Measurements from ENCODE around the gene EGR1.

DNA sequence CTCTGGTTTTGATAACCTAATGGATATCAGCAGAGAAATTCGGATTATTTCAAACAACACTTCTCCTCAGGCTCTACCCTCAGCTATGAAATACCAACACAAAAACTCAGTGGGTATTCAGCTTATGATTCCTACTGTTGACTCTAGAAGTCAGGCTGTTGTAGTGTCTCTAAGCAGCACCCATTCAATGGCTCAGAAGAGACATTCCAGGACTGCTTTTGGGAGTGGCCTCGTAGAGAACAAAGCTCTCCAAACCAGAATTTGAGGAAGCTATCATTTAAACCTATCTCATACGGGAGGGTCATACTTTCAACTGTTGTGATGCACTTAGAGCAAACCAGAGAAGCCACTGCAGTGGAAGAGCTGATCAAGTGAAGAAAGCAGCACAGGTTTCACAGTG lies 43.7 kb downstream of the EGR1 start:
- TF ChIP-seq, protein P1, sequence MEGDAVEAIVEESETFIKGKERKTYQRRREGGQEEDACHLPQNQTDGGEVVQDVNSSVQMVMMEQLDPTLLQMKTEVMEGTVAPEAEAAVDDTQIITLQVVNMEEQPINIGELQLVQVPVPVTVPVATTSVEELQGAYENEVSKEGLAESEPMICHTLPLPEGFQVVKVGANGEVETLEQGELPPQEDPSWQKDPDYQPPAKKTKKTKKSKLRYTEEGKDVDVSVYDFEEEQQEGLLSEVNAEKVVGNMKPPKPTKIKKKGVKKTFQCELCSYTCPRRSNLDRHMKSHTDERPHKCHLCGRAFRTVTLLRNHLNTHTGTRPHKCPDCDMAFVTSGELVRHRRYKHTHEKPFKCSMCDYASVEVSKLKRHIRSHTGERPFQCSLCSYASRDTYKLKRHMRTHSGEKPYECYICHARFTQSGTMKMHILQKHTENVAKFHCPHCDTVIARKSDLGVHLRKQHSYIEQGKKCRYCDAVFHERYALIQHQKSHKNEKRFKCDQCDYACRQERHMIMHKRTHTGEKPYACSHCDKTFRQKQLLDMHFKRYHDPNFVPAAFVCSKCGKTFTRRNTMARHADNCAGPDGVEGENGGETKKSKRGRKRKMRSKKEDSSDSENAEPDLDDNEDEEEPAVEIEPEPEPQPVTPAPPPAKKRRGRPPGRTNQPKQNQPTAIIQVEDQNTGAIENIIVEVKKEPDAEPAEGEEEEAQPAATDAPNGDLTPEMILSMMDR (conservative IDR thresholded peaks at IDR 0.05 in 1 of 2, IDR thresholded peaks at IDR 0.05 in 1 of 2; ENCODE audit: extremely low read depth in 1 of 2, insufficient read depth in 1 of 2, low read depth in 1 of 2, low read length in 2 of 2): no peak
- TF ChIP-seq EZH2 (IDR thresholded peaks at IDR 0.05; ENCODE audit: borderline replicate concordance, low read length): no peak
